HCT116 (cell line): Measurements from ENCODE around the gene TMEM132D. TPM values are rescaled to one million over a fixed set of nuclear protein-coding genes. Genes with fewer than 3 reads are reported as not detected.

Source experiments
- ATAC-seq: fragments of 200-7000 bp; cut with Tn5 transposase; 2 replicates; pipeline ENCODE4 v1.9.1; 2020; ENCODE audit warnings: mild to moderate bottlenecking, moderate library complexity
- BruUV-seq: library from RNA; stranded (reverse); fragments of 400-500 nt; replicated peaks from 2 replicates; lab custom pipeline; 2021; lab: Mats Ljungman, UMichigan
- CTCF ChIA-PET: fragments of 300-600 bp; sonication (Branson Sonifier 250); formaldehyde crosslinking; loops from one replicate; lab custom pipeline; 2021; ENCODE audit warnings: antibody characterized with exemption; lab: Charles Lee
- POLR2A ChIA-PET: fragments of 300-600, 350-600 bp; sonication (Branson Sonifier 250); formaldehyde crosslinking; loops from one replicate; lab custom pipeline; 2021; ENCODE audit warnings: antibody characterized with exemption; lab: Charles Lee
- RAD21 ChIA-PET, 2 experiments: fragments of 300-600 bp; sonication (Branson Sonifier 250); formaldehyde crosslinking; loops; one replicate each; lab custom pipeline; 2023; ENCODE audit warnings: low total read pairs in 2 of 2; ENCODE audit not compliant: uncharacterized antibody in 2 of 2, unreplicated experiment in 2 of 2, low non-redundant PET in 1 of 2; lab: Charles Lee
- DNase-seq: peaks from one replicate; pipeline ENCODE4 v3.0.0-alpha.2; 2010; ENCODE audit warnings: low read depth, low spot score
- H2AFZ ChIP-seq: fragments of 200-600 bp; shearing (Covaris generic), sonication (generic); 2 replicates; pipeline ENCODE4 v1.6.1; 2017; ENCODE audit warnings: low read depth, mixed run types, mixed read lengths, antibody characterized with exemption, low read length; ENCODE audit not compliant: poor library complexity, severe bottlenecking
- H3K27ac ChIP-seq: 2 replicates; pipeline ENCODE4 v1.5.1; 2012; ENCODE audit warnings: low read depth, low read length
- H3K27me3 ChIP-seq: fragments of 200-600 bp; sonication (generic); 2 replicates; pipeline ENCODE4 v1.6.1; 2016; ENCODE audit warnings: mixed run types, low read length, mixed read lengths; ENCODE audit not compliant: insufficient read depth
- H3K36me3 ChIP-seq, 2 experiments: fragments of 200-500 bp in 1 of 2; fragments of 200-600 bp in 1 of 2; sonication (Bioruptor generic) in 1 of 2; sonication (generic) in 1 of 2; 2 replicates each; pipeline versions ENCODE4 v1.5.1 to v1.6.1; 2014 to 2016; ENCODE audit warnings: low read length in 2 of 2, inconsistent platforms in 1 of 2, mixed read lengths in 1 of 2, mixed run types in 1 of 2; ENCODE audit not compliant: insufficient read depth in 2 of 2, control insufficient read depth in 1 of 2
- H3K4me1 ChIP-seq, 2 experiments: fragments of 200-600 bp in 1 of 2; sonication (generic) in 1 of 2; 2 replicates each; pipeline versions ENCODE4 v1.5.1 to v1.6.1; 2012 to 2017; ENCODE audit warnings: low read length in 2 of 2, inconsistent platforms in 1 of 2, mild to moderate bottlenecking in 1 of 2, mixed read lengths in 1 of 2, mixed run types in 1 of 2, moderate library complexity in 1 of 2; ENCODE audit not compliant: insufficient read depth in 2 of 2, control insufficient read depth in 1 of 2
- H3K4me2 ChIP-seq: fragments of 200-600 bp; sonication (generic); 2 replicates; pipeline ENCODE4 v1.6.1; 2017; ENCODE audit warnings: mixed run types, low read length, mixed read lengths
- H3K4me3 ChIP-seq, 2 experiments: fragments of 200-600 bp in 1 of 2; sonication (generic) in 1 of 2; replicated peaks in 1 of 2; 2 replicates each; pipeline ENCODE4 v1.5.1; 2011 to 2016; ENCODE audit warnings: low read length in 2 of 2, control low read depth in 1 of 2, low read depth in 1 of 2, mild to moderate bottlenecking in 1 of 2, mixed read lengths in 1 of 2, mixed run types in 1 of 2
- H3K79me2 ChIP-seq: fragments of 200-600 bp; sonication (generic); 2 replicates; pipeline ENCODE4 v1.6.1; 2017; ENCODE audit warnings: mild to moderate bottlenecking, mixed run types, low read length, moderate library complexity, mixed read lengths; ENCODE audit not compliant: insufficient read depth
- H3K9ac ChIP-seq: fragments of 200-600 bp; sonication (generic); 2 replicates; pipeline ENCODE4 v1.6.1; 2016; ENCODE audit warnings: low read length, mixed read lengths
- H3K9me2 ChIP-seq: fragments of 200-600 bp; sonication (generic), shearing (Covaris generic); 2 replicates; pipeline ENCODE4 v1.6.1; 2017; ENCODE audit warnings: mixed run types, mild to moderate bottlenecking, moderate library complexity; ENCODE audit not compliant: insufficient read depth
- H3K9me3 ChIP-seq, 2 experiments: fragments of 200-500 bp in 1 of 2; fragments of 200-600 bp in 1 of 2; sonication (Bioruptor generic) in 1 of 2; sonication (generic) in 1 of 2; 2 replicates each; pipeline ENCODE4 v1.6.1; 2014 to 2017; ENCODE audit warnings: low read length in 2 of 2, mixed read lengths in 2 of 2, inconsistent platforms in 1 of 2, low read depth in 1 of 2, mild to moderate bottlenecking in 1 of 2, mixed run types in 1 of 2, moderate library complexity in 1 of 2; ENCODE audit not compliant: control insufficient read depth in 1 of 2, insufficient read depth in 1 of 2
- H4K20me1 ChIP-seq: fragments of 200-600 bp; sonication (generic), shearing (Covaris generic); 2 replicates; pipeline ENCODE4 v1.6.1; 2017; ENCODE audit warnings: mixed run types, mild to moderate bottlenecking, moderate library complexity; ENCODE audit not compliant: insufficient read depth
- ELF1 ChIP-seq: IDR thresholded peaks from 2 replicates; pipeline ENCODE4 v1.6.1; 2012; ENCODE audit warnings: low read depth, borderline replicate concordance
- EZH2phosphoT487 ChIP-seq: fragments of 200-600 bp; IDR thresholded peaks from 2 replicates; pipeline ENCODE4 v1.6.1; 2018; ENCODE audit warnings: antibody characterized with exemption, borderline replicate concordance
- JUND ChIP-seq: IDR thresholded peaks from 2 replicates; pipeline ENCODE4 v1.6.1; 2012
- MAX ChIP-seq: IDR thresholded peaks from 2 replicates; pipeline ENCODE4 v1.6.1; 2012
- POLR2A ChIP-seq: IDR thresholded peaks from 2 replicates; pipeline ENCODE4 v1.7.0; 2011; ENCODE audit warnings: borderline replicate concordance; ENCODE audit not compliant: insufficient read depth, insufficient read length; ENCODE audit errors: extremely low read depth
- POLR2AphosphoS5 ChIP-seq: IDR thresholded peaks from 2 replicates; pipeline ENCODE4 v1.6.1; 2011; ENCODE audit warnings: mild to moderate bottlenecking, low read depth, low read length, moderate library complexity
- REST ChIP-seq: IDR thresholded peaks from 2 replicates; pipeline ENCODE4 v1.6.1; 2012; ENCODE audit warnings: low read depth
- SP1 ChIP-seq: IDR thresholded peaks from 2 replicates; pipeline ENCODE4 v1.6.1; 2012; ENCODE audit warnings: low read depth
- TCF7L2 ChIP-seq: IDR thresholded peaks from 2 replicates; pipeline ENCODE4 v1.7.0; 2011; ENCODE audit warnings: borderline replicate concordance, inconsistent platforms; ENCODE audit not compliant: insufficient read depth, insufficient read length; ENCODE audit errors: extremely low read depth
- ZBTB33 ChIP-seq: IDR thresholded peaks from 2 replicates; pipeline ENCODE4 v1.6.1; 2011; ENCODE audit warnings: mild to moderate bottlenecking, low read length, moderate library complexity; ENCODE audit not compliant: insufficient replicate concordance; ENCODE audit errors: extremely low read depth
- ZFX ChIP-seq: fragments of 450-650 bp; IDR thresholded peaks from 2 replicates; pipeline ENCODE4 v1.6.1; 2017
- ZNF274 ChIP-seq: fragments of 200-500 bp; sonication (Bioruptor generic); IDR thresholded peaks from 2 replicates; pipeline ENCODE4 v1.6.1; 2014; ENCODE audit warnings: mild to moderate bottlenecking, low read depth, low read length, inconsistent platforms
- intact Hi-C: fragments of 100-400 bp; cut with micrococcal nuclease; formaldehyde crosslinking; loops from 2 replicates; pipeline ENCODE4 v1.10.0; 2022
- total RNA-seq: library from RNA; stranded (reverse); gene quantifications from one replicate; pipeline ENCODE4 v1.2.1, GENCODE V29; 2021; ENCODE audit not compliant: unreplicated experiment

TMEM132D gene
- total RNA-seq, 1 experiment from 2014 or later = not detected

GRCh38 chr12:129279771-129280170, 624.1 kb downstream of the TMEM132D start:
- Histone ChIP-seq H3K9me2 (no peaks in the 10 kb centered on the region), H3K9me3 (peaks cover 9 to 35% of the 10 kb centered on the region in 2 experiments; a peak in 2 of 4 replicates), H3K36me3 (no peaks in the 10 kb centered on the region), H3K9ac (no peak overlapping the region), H3K27ac (no peak overlapping the region), H2AFZ (no peak overlapping the region), H3K4me3 (no peak overlapping the region), H3K4me2 (no peak overlapping the region), H3K79me2 (no peaks in the 10 kb centered on the region), H3K27me3 (no peaks in the 10 kb centered on the region), H4K20me1 (no peaks in the 10 kb centered on the region), H3K4me1 (no peaks in the 10 kb centered on the region)
- ChIA-PET POLR2A (no interaction called here), RAD21 (no interaction called here), CTCF (no interaction called here)
- ATAC-seq (no peak), DNase-seq (no peak)
- BruUV-seq = no TSS peak
- TF ChIP-seq ZNF274 (no peak), POLR2AphosphoS5 (no peak), JUND (no peak), POLR2A (no peak), EZH2phosphoT487 (no peak), ZBTB33 (no peak)
- intact Hi-C loops = no loop called here

GRCh38 chr12:129276361-129277060, 627.3 kb downstream of the TMEM132D start:
- RAD21 ChIA-PET = no interaction called here
- Histone ChIP-seq H3K9me3 (peaks cover under 1 to 19% of the 10 kb centered on the region in 2 experiments; a peak in 2 of 4 replicates), H3K36me3 (no peaks in the 10 kb centered on the region), H3K27ac (no peak overlapping the region), H3K27me3 (no peaks in the 10 kb centered on the region), H4K20me1 (no peaks in the 10 kb centered on the region), H3K4me2 (no peak overlapping the region), H3K79me2 (no peaks in the 10 kb centered on the region), H2AFZ (no peak overlapping the region), H3K4me3 (no peak overlapping the region), H3K9ac (no peak overlapping the region), H3K9me2 (no peaks in the 10 kb centered on the region), H3K4me1 (no peaks in the 10 kb centered on the region)
- no peak for ATAC-seq
- DNase-seq = no peak
- intact Hi-C loops = no loop called here
- POLR2A ChIA-PET = no interaction called here
- BruUV-seq = no TSS peak
- CTCF ChIA-PET = no interaction called here
- TF ChIP-seq SP1 (no peak), REST (no peak), EZH2phosphoT487 (no peak), ELF1 (no peak), TCF7L2 (no peak), ZFX (no peak), MAX (no peak)
